Activated CD4-positive, alpha-beta T cell treated with anti-CD3 and anti-CD28 coated beads, Interleukin-2, Interleukin-4, amounts not matched to agents 100 ng/mL and 50 ng/mL, durations not matched to agents 16 hours and 8 hours (primary cell): ENCODE measurements around the gene ZC3H12C.

Experiments
- DNase-seq: peaks from one replicate; pipeline ENCODE4 v3.0.0-alpha.2; 2020; ENCODE audit warnings: low spot score

Gene ZC3H12C

DNA sequence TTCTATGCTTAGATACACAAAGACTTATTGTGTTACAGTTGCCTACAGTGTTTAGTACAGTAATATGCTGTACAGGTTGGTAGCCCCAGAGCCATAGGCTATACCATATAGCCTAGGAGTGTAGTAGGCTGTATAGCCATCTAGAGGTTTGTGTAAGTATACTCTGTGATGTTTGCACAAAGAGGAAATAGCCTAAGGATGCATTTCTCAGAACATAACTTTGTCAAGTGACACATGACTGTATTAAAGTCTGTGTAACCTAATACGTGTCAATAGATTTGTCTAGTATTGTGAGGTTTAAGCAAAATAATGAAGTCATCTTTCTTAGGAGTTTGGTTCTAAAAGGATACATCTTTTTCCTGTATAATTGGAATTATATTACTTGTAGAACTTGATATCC lies 5.5 kb downstream of the ZC3H12C start:
- DNase-seq = peak; percentile 14

GRCh38 chr11:110100476-110101240 lies 7.5 kb downstream of the ZC3H12C start:
- no peak for DNase-seq

DNA sequence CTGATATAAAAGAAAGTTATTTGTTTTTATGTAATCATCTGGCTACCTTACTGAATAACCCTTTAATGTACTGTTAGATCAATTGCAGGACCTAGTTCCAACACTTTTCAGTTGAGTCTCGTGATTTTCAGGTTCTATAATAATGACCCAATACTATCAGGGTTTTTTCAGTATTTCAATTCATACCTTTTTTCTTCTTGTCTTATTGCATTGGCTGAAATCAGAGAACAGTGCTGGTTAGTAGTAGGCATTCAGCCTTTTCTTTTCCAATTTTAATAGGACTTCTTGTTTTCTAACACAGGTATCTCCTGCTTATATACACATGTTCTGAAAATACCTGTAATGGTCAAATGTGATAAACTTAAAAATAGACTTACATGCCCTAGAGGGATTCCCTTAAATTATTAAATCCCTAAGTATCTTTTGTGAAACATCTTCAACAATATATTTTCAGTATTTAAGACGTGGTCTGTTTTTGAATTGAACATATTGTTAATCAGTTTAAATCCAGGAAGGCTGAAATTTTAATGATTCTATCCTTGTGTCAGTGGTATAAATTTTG lies 13.6 kb downstream of the ZC3H12C start:
- DNase-seq = no peak

DNA sequence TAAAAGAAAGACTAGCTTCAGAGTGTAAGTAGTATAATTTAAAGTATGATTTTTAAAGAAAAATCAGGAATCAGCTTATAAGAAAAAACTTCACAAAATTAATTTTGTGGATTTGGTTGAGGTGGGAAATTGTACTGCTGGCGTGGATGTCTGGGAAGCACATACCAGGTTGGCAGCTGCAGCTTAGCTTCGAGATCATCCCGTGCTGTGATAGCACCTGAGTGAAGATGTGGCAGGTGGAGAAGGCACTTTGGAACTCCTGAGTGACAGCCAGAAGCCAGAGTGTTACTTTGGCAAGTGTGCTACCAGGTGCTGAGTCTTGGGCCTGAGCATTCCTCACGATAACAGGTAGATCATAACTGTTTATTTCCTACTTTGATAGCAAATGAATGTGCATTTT lies 17.7 kb downstream of the ZC3H12C start:
- DNase-seq = no peak

GRCh38 chr11:110112457-110112856 lies 19.3 kb downstream of the ZC3H12C start:
- DNase-seq = no peak

GRCh38 chr11:110113505-110113904 lies 20.3 kb downstream of the ZC3H12C start:
- no peak for DNase-seq

DNA sequence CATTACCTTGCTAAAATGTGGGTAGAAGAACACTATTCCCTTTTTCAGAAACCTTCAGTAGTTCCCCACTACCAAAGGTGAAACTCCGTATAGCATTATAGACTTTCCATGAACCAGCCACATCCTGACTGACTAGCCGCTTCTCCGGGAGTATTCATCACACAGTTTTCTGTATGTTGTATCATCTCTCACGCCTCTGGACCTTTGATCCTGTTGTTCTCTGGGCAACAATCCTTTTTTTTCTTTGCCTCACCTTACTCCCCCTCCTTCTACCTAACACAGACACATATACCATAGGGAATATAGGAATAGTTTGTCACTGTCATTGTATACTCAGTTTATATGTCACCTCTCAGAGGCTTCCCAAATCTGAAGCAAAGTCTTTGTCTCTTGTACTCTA lies 20.8 kb downstream of the ZC3H12C start:
- DNase-seq = no peak

DNA sequence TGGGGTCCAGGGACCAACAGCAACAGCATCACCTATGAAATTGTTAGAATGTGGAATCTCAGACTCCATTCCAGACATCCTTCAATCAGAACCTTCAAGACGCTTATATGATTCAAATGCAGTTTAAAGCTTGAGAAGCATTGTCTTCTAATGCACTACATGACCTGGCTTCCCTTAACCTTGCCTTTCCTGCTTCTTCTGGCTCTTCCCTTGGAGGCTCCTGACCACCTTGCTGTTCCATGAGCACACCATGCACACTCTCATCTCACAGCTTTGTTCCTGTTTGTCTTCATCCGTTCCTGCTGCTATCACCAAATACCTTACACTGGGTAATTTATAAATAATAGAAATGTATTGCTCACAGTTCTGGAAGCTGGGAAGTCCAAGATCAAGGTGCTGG lies 26.1 kb downstream of the ZC3H12C start:
- DNase-seq = no peak

GRCh38 chr11:110121204-110121603 lies 28.0 kb downstream of the ZC3H12C start:
- no peak for DNase-seq

DNA sequence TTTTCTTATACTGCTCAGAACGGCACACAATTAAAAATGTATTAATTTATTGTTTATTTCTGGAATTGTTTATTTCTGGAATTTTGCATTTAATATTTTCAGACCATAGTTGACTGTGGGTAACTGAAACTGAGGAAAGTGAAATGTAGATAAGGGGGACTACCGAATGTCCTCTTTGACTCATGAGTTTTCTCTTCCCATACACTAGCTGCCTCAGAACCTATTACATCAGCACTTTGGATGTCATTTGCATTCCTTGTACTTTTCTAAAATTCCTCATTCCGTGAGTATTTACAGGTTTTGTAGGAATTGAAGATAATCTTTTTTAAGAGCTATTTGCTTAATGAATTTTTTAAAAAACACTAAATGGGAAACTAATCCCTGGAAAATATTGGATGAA lies 29.8 kb downstream of the ZC3H12C start:
- DNase-seq = no peak

DNA sequence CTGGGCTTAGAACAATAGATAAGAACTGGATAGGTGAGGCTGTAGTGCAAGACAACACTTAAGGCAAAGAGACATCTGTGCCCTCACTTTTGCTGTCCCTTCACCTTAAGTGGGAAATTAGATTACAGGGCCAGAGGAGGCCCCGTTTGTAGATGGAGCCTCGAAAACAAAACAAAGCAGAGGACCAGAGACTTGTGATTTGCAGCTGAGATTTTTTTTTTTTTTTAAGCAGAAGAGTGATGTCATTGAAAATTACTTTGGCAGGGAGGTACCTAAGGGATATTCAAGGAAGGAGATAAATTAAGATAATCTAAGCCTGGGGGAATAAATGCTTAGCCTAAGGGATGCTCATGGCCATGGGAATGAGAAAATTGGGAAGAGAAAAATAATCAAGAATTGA lies 31.4 kb downstream of the ZC3H12C start:
- no peak for DNase-seq

DNA sequence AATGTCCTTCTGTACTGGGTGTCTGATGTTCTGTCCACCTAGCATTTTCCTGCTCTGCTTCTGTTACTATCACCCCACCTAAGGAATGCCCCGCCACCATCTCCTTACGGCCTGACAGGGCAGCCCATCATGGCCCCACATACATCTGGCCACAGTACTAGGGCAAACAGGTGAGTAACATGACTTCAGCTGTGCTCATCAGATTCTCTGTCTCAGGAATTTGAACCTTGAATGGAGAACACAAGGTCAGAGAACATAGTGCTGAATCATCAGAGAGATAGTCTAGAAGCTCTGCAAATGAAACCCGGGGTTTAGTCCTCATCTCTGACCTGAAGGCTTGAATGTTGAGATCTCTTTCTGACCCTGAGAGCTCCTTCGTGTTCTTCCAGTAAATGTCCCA lies 32.4 kb downstream of the ZC3H12C start:
- DNase-seq = no peak

- DNase-seq = no peak
These were observed 33.7 kb downstream of the ZC3H12C start for GRCh38 chr11:110126936-110127335.

DNA sequence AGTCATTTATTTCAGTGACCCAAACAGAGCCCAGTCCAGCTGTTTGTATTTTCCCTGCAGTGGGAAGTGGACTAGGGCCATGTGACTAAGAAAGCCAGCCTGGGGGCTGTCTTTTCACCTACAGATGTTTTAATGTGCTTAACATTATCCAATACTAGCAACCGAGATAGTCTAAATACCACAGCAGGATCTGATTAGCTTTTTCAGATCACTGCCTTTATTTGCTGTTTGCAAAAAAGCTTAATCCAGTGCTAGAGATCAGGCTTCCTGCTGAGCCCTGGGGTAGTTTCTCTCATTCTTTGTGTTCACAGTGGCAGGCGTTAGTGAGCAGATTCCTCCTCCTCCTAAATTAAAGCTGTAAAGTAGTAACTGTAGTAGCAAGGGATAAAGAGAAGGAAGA lies 35.0 kb downstream of the ZC3H12C start:
- DNase-seq = no peak

- no peak for DNase-seq
These were observed 37.5 kb downstream of the ZC3H12C start for GRCh38 chr11:110130642-110131238.

GRCh38 chr11:110131386-110132123 lies 38.4 kb downstream of the ZC3H12C start:
- DNase-seq = no peak

GRCh38 chr11:110133160-110133559 lies 40.0 kb downstream of the ZC3H12C start:
- DNase-seq = no peak

- DNase-seq = no peak
These were observed 40.9 kb downstream of the ZC3H12C start for GRCh38 chr11:110134110-110134509.

GRCh38 chr11:110141812-110142211 lies 48.6 kb downstream of the ZC3H12C start:
- DNase-seq = no peak

DNA sequence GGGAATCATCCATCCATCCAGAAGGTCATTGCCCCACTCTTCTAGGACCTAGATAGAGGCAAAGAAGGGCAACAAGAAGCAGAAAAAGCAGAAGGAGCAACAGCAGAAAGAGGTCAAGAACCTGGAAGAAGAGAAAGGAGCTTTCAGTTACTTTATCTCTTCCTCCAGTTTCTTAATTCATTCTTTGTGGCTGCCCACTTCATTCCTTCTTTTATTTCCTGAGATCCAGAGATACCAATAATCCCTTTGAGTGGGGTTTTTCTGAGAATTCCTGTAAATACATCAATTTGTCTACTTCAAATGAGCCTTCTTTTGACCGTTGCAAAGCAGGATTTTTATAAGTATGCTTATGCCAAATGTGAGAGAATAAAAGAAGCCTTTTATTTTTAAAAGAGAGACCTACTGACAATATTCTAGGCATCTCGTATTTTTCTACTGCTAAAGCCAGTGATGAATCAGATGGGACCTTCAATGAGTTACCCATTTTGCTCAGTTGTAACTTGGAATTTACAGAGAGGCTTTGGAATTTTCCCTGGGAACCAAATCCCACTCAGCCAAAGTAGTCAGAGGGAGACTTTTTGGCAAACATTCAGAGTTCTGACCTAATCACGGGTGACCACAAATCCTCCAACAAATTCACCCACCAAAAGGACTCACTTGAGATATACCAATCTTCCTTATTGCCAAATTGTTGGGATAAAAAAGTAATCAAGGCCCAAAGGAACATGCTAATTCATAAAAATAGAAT lies 54.9 kb downstream of the ZC3H12C start:
- no peak for DNase-seq

DNA sequence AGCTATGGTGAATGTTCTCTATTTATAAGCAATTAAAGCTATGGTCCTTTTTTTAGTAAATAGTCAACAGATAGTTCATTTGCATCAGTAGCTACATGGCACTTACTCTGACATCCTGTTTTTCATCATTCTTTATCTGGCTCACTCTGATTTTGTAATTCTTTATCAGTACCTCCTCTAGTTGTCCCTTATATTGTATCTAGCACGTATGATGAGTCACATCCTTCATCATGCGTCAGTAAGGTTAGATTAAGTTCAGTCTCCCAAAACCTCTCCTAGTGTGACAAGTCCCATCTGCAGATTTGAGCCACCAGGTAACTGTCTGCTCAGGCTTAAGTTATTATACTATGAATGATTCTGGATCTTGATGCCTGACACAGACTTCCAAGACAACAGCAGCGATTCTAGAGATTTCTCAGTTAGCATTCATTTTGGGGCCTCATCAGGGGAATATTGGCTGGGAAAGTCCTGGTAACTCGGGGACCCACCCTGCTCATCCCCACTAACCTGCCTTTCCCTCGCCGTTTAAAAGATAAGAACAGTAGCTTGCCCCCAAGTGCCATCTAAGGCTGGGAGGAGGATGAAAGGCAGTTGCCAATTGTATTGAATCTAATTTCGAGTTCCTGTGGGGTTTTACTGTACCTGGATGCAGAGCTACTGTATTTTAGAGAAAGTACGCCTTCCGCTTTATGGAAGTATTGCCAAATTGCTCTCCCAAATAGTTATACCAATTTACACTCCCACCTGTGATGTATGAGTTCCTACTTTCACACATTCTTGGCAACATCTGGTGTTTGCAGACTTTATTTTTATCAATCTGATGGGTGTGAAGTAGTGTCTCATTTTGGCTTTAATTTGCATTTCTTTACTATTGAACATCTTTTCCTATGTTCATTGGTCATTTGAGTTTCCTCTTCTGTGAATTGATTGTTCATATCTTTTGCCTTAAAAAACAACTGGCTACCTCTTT lies 55.9 kb downstream of the ZC3H12C start:
- peak; percentile 7 for DNase-seq
